Measurements from ENCODE around the gene CCDC50.

- no peak for TF ChIP-seq CTCF (conservative IDR thresholded peaks at IDR 0.05; ENCODE audit: low read length)
- no peak for TF ChIP-seq EZH2phosphoT487 (IDR thresholded peaks at IDR 0.05; ENCODE audit: borderline replicate concordance)
Measured at GRCh38 chr3:191428177-191428576, 99.0 kb downstream of the CCDC50 start.

Measured in Loucy (cell line).